ENCODE measurements around the gene SRI.

The SRI gene

GRCh38 chr7:88203401-88203800 lies 16.4 kb downstream of the SRI start:
- no peak overlapping the region for H3K4me3 ChIP-seq (ENCODE audit: low read depth, low read length)
- H3K9ac ChIP-seq (ENCODE audit: low read depth, low read length) = no peak overlapping the region
- H3K36me3 ChIP-seq (ENCODE audit: control insufficient read depth, insufficient read depth, low read length) = no peaks in the 10 kb centered on the region
- peaks cover 15% of the 10 kb centered on the region for H3K4me1 ChIP-seq (ENCODE audit: control insufficient read depth, insufficient read depth, low read length)
- H3K9me3 ChIP-seq (ENCODE audit: control insufficient read depth, insufficient read depth, low read length) = no peaks in the 10 kb centered on the region
- no peaks in the 10 kb centered on the region for H3K27me3 ChIP-seq (ENCODE audit: control insufficient read depth, insufficient read depth, low read length)

GRCh38 chr7:88202799-88203198 lies 17.0 kb downstream of the SRI start:
- Histone ChIP-seq H3K9me3 (ENCODE audit: control insufficient read depth, insufficient read depth, low read length) (no peaks in the 10 kb centered on the region), H3K36me3 (ENCODE audit: control insufficient read depth, insufficient read depth, low read length) (no peaks in the 10 kb centered on the region), H3K27me3 (ENCODE audit: control insufficient read depth, insufficient read depth, low read length) (no peaks in the 10 kb centered on the region), H3K4me1 (ENCODE audit: control insufficient read depth, insufficient read depth, low read length) (peaks cover 15% of the 10 kb centered on the region), H3K4me3 (ENCODE audit: low read depth, low read length) (no peak overlapping the region), H3K9ac (ENCODE audit: low read depth, low read length) (no peak overlapping the region)

GRCh38 chr7:88202278-88202677 lies 17.6 kb downstream of the SRI start:
- Histone ChIP-seq H3K36me3 (ENCODE audit: control insufficient read depth, insufficient read depth, low read length) (no peaks in the 10 kb centered on the region), H3K27me3 (ENCODE audit: control insufficient read depth, insufficient read depth, low read length) (no peaks in the 10 kb centered on the region), H3K4me3 (ENCODE audit: low read depth, low read length) (no peak overlapping the region), H3K9ac (ENCODE audit: low read depth, low read length) (no peak overlapping the region), H3K4me1 (ENCODE audit: control insufficient read depth, insufficient read depth, low read length) (peaks cover 15% of the 10 kb centered on the region), H3K9me3 (ENCODE audit: control insufficient read depth, insufficient read depth, low read length) (no peaks in the 10 kb centered on the region)

- no peaks in the 10 kb centered on the region for H3K9me3 ChIP-seq (ENCODE audit: control insufficient read depth, insufficient read depth, low read length)
- no peak overlapping the region for H3K9ac ChIP-seq (ENCODE audit: low read depth, low read length)
- peaks cover 12% of the 10 kb centered on the region for H3K4me1 ChIP-seq (ENCODE audit: control insufficient read depth, insufficient read depth, low read length)
- H3K4me3 ChIP-seq (ENCODE audit: low read depth, low read length) = no peak overlapping the region
- H3K36me3 ChIP-seq (ENCODE audit: control insufficient read depth, insufficient read depth, low read length) = no peaks in the 10 kb centered on the region
- H3K27me3 ChIP-seq (ENCODE audit: control insufficient read depth, insufficient read depth, low read length) = no peaks in the 10 kb centered on the region
Measured at GRCh38 chr7:88201305-88201704, 18.5 kb downstream of the SRI start.

GRCh38 chr7:88200789-88201188 lies 19.0 kb downstream of the SRI start:
- H3K4me1 ChIP-seq (ENCODE audit: control insufficient read depth, insufficient read depth, low read length) = peaks cover 12% of the 10 kb centered on the region
- no peak overlapping the region for H3K4me3 ChIP-seq (ENCODE audit: low read depth, low read length)
- H3K9ac ChIP-seq (ENCODE audit: low read depth, low read length) = no peak overlapping the region
- H3K27me3 ChIP-seq (ENCODE audit: control insufficient read depth, insufficient read depth, low read length) = no peaks in the 10 kb centered on the region
- H3K9me3 ChIP-seq (ENCODE audit: control insufficient read depth, insufficient read depth, low read length) = no peaks in the 10 kb centered on the region
- H3K36me3 ChIP-seq (ENCODE audit: control insufficient read depth, insufficient read depth, low read length) = no peaks in the 10 kb centered on the region

- peaks cover 12% of the 10 kb centered on the region for H3K4me1 ChIP-seq (ENCODE audit: control insufficient read depth, insufficient read depth, low read length)
- H3K9ac ChIP-seq (ENCODE audit: low read depth, low read length) = no peak overlapping the region
- no peak overlapping the region for H3K4me3 ChIP-seq (ENCODE audit: low read depth, low read length)
- H3K27me3 ChIP-seq (ENCODE audit: control insufficient read depth, insufficient read depth, low read length) = no peaks in the 10 kb centered on the region
- H3K9me3 ChIP-seq (ENCODE audit: control insufficient read depth, insufficient read depth, low read length) = no peaks in the 10 kb centered on the region
- no peaks in the 10 kb centered on the region for H3K36me3 ChIP-seq (ENCODE audit: control insufficient read depth, insufficient read depth, low read length)
Measured at GRCh38 chr7:88200261-88200660, 19.6 kb downstream of the SRI start.

- Histone ChIP-seq H3K9me3 (ENCODE audit: control insufficient read depth, insufficient read depth, low read length) (no peaks in the 10 kb centered on the region), H3K9ac (ENCODE audit: low read depth, low read length) (no peak overlapping the region), H3K36me3 (ENCODE audit: control insufficient read depth, insufficient read depth, low read length) (no peaks in the 10 kb centered on the region), H3K4me3 (ENCODE audit: low read depth, low read length) (no peak overlapping the region), H3K4me1 (ENCODE audit: control insufficient read depth, insufficient read depth, low read length) (no peaks in the 10 kb centered on the region), H3K27me3 (ENCODE audit: control insufficient read depth, insufficient read depth, low read length) (no peaks in the 10 kb centered on the region)
Measured at GRCh38 chr7:88191911-88192310, 27.9 kb downstream of the SRI start.

GRCh38 chr7:88185650-88186049 lies 34.2 kb downstream of the SRI start:
- no peaks in the 10 kb centered on the region for H3K9me3 ChIP-seq (ENCODE audit: control insufficient read depth, insufficient read depth, low read length)
- no peaks in the 10 kb centered on the region for H3K36me3 ChIP-seq (ENCODE audit: control insufficient read depth, insufficient read depth, low read length)
- H3K4me3 ChIP-seq (ENCODE audit: low read depth, low read length) = no peak overlapping the region
- H3K4me1 ChIP-seq (ENCODE audit: control insufficient read depth, insufficient read depth, low read length) = no peaks in the 10 kb centered on the region
- H3K27me3 ChIP-seq (ENCODE audit: control insufficient read depth, insufficient read depth, low read length) = no peaks in the 10 kb centered on the region
- H3K9ac ChIP-seq (ENCODE audit: low read depth, low read length) = no peak overlapping the region

GRCh38 chr7:88184848-88185304 lies 35.0 kb downstream of the SRI start:
- Histone ChIP-seq H3K9me3 (ENCODE audit: control insufficient read depth, insufficient read depth, low read length) (no peaks in the 10 kb centered on the region), H3K4me3 (ENCODE audit: low read depth, low read length) (no peak overlapping the region), H3K36me3 (ENCODE audit: control insufficient read depth, insufficient read depth, low read length) (no peaks in the 10 kb centered on the region), H3K9ac (ENCODE audit: low read depth, low read length) (no peak overlapping the region), H3K4me1 (ENCODE audit: control insufficient read depth, insufficient read depth, low read length) (no peaks in the 10 kb centered on the region), H3K27me3 (ENCODE audit: control insufficient read depth, insufficient read depth, low read length) (no peaks in the 10 kb centered on the region)

- no peaks in the 10 kb centered on the region for H3K36me3 ChIP-seq (ENCODE audit: control insufficient read depth, insufficient read depth, low read length)
- H3K9me3 ChIP-seq (ENCODE audit: control insufficient read depth, insufficient read depth, low read length) = no peaks in the 10 kb centered on the region
- no peak overlapping the region for H3K9ac ChIP-seq (ENCODE audit: low read depth, low read length)
- no peaks in the 10 kb centered on the region for H3K4me1 ChIP-seq (ENCODE audit: control insufficient read depth, insufficient read depth, low read length)
- H3K4me3 ChIP-seq (ENCODE audit: low read depth, low read length) = no peak overlapping the region
- no peaks in the 10 kb centered on the region for H3K27me3 ChIP-seq (ENCODE audit: control insufficient read depth, insufficient read depth, low read length)
Measured at GRCh38 chr7:88183051-88183450, 36.8 kb downstream of the SRI start.

GRCh38 chr7:88176190-88176589 lies 43.6 kb downstream of the SRI start:
- H3K4me3 ChIP-seq (ENCODE audit: low read depth, low read length) = no peak overlapping the region
- H3K27me3 ChIP-seq (ENCODE audit: control insufficient read depth, insufficient read depth, low read length) = no peaks in the 10 kb centered on the region
- H3K4me1 ChIP-seq (ENCODE audit: control insufficient read depth, insufficient read depth, low read length) = no peaks in the 10 kb centered on the region
- no peak overlapping the region for H3K9ac ChIP-seq (ENCODE audit: low read depth, low read length)
- no peaks in the 10 kb centered on the region for H3K9me3 ChIP-seq (ENCODE audit: control insufficient read depth, insufficient read depth, low read length)
- no peaks in the 10 kb centered on the region for H3K36me3 ChIP-seq (ENCODE audit: control insufficient read depth, insufficient read depth, low read length)

- Histone ChIP-seq H3K4me1 (ENCODE audit: control insufficient read depth, insufficient read depth, low read length) (no peaks in the 10 kb centered on the region), H3K9ac (ENCODE audit: low read depth, low read length) (no peak overlapping the region), H3K36me3 (ENCODE audit: control insufficient read depth, insufficient read depth, low read length) (no peaks in the 10 kb centered on the region), H3K27me3 (ENCODE audit: control insufficient read depth, insufficient read depth, low read length) (no peaks in the 10 kb centered on the region), H3K9me3 (ENCODE audit: control insufficient read depth, insufficient read depth, low read length) (no peaks in the 10 kb centered on the region), H3K4me3 (ENCODE audit: low read depth, low read length) (no peak overlapping the region)
Measured at GRCh38 chr7:88172842-88173241, 47.0 kb downstream of the SRI start.
